Measurements from ENCODE around the gene PPP6R2.

Gene PPP6R2

DNA sequence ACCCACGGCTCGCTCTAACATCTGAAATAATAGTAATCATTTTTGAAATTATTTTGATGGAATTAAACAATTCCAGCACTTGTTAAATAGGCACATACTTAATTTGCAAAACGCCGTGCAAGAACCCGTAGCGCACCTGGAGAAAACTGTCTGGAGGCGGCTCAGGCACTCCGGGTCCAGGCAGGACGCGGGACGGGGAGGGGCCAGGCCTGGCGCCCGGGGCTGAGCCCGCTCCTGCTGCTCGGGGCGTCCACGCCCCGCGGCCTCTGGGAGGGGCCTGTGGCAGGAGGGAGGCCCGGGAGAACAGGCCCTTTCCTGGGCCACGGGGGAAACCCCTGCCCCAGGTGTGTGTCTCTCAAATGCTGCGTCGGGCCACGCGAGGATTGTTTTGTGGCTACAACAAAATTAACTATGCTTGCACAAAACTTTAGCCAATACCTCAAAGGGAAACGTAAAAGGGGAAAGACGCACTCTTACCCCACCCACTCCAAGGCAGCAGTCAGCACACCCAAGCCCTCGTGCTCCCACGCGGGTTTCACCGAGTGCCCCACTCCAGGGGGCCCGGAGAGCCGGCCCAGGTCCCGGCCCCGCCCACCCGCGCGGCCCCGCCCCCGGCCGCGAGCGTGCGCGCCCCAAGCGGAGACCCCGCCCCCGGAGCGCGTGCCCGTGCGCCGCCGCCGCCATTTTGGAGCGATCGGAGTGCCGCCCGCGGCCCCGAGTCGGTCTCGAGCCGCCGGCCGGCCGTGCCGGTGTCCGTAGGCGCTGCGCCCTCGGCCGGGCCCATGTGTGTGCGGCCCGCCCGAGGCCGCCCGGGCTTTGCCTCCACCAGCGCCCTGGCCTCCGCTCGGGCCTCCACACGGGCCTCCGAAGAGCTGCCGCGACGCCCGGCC, at the start of gene PPP6R2:
Gene PPP6R2 (plus strand): TSS at position 677 of the 890 bp plus-strand sequence. CDS start 50,582 bp downstream, outside the sequence.
- peak; percentile 66 for DNase-seq (ENCODE audit: low spot score)

DNA sequence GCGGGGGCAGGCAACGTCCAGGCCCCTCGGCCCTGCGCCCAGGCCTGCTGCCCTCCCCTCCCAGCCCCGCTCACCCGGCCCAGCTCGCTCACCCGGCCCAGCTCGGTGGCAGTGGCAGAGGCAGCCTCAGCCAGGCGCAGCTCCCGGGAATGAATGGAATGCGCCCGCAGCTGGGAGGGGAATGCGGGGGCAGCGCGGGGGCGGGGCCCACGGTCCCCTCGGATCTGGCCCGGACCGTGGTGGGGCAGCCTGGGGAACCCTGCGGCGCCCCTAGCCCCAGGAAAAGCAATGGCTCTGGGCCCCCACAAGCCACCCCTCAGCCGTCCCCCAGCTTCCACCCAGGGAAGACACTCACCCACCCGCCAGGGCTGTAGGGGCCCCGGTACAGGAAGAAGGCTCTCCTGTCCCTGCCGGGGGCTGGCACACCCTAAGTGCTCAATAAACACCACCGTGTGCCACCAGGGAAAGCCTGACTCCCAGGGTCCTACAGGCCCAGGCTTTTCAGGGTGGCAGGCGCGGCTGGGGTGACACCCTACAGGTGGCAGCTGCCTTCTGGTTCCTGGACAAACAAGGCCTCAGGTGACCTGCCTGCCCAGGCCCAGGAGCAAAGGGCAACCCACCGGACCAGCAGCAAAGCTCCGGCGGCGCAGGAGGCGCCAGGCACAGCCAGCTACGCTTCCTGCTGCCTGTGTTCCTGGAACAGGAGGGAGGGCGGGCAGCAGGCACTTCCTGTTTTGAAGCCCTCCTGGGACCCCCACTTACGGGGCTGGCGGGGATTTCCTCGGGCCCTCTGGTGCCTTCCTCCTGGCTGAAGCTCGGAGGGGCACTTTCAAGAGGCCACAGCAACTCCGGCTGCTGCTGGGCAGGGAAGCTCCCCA, 49.4 kb upstream of the PPP6R2 start:
- DNase-seq (ENCODE audit: low spot score), result peak; percentile 74

DNA sequence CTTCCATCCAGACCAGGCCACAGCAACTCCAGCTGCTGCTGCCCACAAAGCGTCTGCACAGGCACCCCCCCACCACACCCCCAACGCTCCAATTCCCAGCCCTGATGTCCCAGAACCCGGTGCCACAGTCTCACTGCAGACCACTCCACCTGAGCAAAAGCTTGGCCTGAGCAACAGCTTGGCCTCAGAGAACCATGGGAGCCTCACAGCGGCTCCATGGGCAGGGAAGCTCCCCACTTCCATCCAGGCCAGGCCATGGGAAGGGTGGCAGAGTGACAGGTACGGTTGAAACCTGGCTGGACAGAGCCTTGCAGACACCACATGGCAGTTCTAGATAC, 48.8 kb upstream of the PPP6R2 start:
- DNase-seq (ENCODE audit: low spot score), result no peak

DNA sequence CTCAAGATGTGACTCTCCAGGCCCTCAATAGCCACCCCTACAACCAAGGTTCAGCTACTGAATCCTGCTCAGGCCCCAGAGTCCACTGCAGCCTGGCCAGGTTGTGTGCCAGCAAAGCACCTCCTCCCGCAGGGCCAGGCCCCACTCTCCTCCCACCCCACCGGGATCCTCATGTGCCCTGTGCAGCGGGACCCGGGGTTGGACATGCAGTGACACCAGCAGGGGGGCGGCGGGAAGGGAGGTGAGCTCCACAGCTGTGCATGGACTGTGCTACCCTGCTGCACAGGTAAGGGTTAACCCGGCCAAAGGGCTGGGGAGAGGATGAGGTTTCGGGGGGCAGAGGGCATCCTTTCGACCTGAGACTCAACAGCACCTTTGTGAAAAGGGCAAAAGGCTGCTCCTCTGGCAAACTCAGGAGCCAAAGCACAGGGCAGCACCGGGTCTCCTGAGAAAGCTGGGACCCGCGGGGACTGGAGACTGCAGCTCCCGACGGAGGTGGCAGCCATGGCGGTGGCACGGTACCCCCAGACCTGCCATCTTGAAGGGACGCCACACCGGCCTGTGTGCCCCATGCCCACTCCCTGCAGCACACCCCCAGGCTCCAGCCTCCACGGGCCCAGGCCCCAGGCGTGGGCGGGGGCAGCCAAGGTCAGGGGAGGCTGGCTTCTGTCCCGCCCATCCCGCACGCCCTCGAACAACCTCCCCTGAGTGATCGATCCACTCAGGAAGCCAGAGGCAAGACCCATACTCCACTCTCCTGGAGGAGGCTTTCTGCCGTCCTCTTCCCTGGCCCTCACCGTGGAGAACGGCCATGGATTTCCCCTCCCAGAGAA, 46.3 kb upstream of the PPP6R2 start:
- no peak for DNase-seq (ENCODE audit: low spot score)

DNA sequence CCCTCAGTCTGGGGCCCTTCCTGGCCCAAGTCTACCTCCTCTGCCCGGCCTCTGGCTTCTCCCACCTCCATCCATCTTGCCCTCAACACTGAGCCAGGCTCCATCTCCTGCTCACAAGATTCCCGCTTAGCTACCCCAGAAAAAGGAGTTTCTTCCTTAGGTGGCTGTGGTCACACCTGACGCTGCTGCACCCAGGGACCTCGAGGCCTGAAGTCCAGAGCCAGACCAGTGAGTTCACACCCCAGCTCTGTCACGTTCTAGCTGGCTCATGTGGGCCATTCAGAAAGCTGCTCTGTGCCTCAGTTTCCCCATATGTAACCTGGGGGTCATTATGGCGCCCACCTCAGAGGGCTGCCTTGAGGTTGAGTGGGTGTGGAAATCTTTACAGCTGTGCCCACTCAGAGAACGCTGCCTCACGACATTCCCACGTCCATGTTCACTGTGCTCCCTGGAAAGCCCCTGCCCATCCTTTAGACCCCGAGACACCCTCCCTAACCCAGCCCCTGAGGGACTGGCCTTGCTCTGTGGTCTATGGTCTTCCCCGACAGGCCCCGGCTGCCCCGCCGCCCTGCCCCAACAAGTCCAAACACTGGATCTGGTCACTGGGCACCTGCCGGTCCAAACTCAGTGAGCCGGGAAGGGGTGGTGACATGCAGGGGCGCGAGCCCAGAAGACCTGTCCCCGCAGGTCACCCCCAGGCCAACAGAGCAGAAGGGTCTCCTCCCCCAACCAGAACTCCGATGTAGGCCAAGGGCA, 45.4 kb upstream of the PPP6R2 start:
- DNase-seq (ENCODE audit: low spot score), result no peak

DNA sequence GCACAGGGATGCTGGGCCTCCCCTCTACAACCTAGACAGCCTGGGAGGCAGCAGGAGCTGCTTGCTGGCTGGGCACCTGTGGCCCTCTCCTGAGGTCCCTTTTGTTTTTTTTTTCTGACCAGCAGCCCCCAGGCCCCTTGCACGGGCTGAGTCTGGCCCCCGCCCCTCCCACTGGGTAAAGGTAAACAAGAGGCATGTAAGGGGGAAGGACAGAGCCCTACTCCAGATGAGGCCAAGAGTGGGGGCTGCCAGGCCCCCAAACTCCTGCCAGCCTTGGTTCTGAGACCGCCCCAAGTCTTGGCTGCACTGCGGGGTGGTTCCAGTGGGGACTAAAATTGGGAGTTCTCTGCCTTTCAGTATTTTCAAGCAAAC, 44.9 kb upstream of the PPP6R2 start:
- DNase-seq (ENCODE audit: low spot score), result no peak

GRCh38 chr22:50298937-50299784, 44.0 kb upstream of the PPP6R2 start:
- no peak for DNase-seq (ENCODE audit: low spot score)

GRCh38 chr22:50299785-50300619, 43.1 kb upstream of the PPP6R2 start:
- peak; percentile 99 for DNase-seq (ENCODE audit: low spot score)

DNA sequence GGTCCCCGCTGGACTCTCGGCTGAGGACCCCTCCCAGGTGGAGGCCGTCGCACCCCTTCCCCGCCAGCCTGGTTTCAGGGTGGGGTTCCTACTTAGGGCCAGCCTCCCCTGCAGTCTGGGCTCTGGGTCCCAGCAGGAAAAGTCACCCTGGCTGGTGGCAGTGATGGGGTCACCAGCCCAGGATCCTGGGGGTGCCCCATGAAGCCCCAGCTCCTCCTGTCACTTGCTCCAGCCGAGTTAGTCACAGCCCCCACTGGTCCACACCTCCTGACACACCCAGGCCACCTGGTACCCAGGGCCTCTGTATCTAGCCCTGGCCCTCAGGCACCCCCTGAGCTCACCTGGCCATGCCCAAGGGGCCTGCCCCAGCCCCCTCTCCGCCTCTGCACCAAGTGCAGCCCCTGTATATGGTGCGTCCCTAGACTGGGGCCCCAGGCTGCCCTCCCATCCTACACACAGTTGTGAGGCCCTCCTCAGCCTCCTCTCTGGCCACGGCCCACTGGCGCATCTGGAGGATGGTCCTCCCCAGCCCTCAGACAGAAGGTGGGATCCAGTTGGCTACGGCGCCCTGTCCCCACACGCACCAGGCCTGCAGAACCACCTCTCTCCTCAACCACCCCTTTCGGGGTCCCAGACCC, 42.4 kb upstream of the PPP6R2 start:
- no peak for DNase-seq (ENCODE audit: low spot score)

DNA sequence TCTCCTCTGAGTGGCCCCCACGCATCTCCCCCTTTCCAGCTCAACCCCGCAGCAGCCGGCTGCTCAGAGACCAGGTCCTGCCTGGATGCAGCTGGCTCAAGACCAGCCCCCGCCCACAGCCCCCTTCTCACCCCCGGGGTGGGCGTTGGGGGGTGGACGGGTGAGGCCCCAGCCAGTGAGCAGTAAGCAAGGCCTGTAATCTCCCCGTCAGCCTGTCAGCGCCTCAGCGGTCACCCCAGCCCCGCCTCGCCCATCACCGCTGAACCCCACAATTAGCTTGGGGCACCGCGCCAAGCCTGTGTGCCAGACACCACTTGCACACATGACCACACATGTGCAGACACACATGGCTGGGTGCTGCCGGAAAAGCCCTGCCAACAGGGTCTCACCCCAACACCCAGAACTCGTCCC, 41.5 kb upstream of the PPP6R2 start:
- no peak for DNase-seq (ENCODE audit: low spot score)

DNA sequence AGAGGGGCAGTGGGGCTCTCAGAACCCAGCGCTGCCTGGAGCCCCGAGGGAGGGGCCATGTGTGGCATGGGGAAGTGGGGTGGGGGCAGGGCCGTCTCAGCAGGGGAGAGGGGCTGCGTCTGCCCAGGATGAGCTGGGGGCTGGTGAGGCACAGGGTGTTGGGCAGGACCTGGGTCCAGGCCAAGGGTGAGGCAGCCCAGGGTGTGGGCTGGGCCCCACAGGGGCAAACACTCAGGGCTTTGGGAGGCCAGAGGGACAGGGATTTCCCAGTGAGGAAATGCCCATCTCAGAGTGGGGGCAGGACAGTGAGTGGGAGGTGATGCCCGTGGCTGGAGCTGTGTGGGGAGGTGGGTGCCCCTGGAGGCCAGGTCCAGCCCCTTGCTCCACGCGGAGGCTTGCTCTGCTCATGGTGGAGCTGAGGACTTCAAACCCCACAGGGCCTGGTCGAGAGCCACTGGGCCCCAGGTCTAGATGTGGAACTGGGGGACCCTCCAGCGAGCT, 41.0 kb upstream of the PPP6R2 start:
- no peak for DNase-seq (ENCODE audit: low spot score)

- no peak for DNase-seq (ENCODE audit: low spot score)
Observed at GRCh38 chr22:50302564-50302963, 40.6 kb upstream of the PPP6R2 start.

GRCh38 chr22:50303515-50303847, 39.6 kb upstream of the PPP6R2 start:
- no peak for DNase-seq (ENCODE audit: low spot score)

DNA sequence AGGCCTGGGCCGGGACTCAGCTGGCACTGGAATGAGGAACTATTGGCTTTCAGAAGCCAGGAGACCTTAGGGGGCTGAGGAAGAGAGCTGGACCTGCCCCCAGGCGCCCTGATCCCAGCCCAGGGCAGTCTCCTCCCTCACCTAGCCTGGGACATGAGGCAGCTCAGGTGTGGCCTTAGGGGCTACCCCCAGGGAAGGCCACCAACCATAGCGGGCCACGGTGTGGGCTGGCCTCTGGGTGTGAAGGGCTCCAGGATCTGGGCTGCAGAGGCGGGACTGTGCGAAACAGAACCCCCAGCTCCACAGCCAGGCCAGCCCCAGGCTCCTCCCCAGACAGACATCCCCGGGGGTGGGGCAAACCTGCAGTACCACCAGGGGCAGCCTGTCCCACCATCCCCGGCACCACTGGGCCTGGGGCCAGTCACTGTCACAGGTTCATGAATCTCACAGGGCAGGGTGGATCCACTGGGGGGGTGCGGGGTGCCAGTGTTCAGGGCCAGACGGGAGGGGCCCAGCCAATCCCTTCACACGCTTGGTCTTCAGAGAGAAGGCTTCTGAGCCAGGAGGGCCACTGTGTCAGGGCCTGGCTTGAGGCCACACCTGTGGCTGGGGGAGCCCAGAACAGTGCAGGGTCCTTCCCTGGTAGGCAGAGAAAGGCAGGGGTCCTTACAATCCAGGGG, 39.1 kb upstream of the PPP6R2 start:
- DNase-seq (ENCODE audit: low spot score), result no peak

DNA sequence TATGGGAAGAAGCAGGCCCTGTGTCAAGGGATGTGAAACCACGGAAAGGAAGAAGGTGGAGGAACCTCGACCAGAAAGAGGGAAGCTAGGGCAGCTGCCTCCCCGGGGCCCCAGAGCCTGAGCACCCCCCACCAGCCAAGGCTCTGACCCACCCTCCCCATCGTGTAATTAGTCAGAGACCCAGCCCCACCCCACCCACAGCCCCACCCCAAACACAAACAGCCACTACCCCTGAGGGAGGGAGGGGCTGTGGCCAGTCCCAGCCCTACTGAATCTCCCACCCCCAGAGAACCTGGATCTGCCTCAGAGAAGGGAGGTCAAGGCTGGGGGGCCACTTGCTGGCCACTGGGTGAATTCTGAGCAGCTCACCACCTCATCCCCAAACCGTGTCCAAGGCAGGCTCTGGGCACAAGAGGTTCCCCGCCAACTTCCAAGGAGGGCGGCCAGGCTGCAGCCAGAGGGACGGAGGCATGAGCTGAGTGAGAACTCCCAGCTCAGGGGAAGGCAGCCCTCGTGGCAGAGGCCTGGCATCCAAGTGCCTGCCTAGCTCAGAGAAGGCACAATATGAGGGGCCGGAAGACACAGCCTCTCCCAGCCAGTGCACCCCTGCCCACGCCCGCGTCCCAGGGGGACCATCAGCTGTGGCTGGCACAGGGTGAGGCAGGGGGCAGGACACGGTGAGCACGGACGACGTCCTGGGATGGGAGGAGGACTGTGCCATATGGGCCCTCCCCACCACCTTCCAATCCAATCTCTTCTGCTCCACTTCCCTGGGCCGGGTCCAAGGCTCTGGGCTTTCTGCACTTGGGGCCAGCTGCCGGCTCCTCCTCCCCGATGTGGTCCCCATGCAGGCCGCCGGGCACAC, 38.4 kb upstream of the PPP6R2 start:
- no peak for DNase-seq (ENCODE audit: low spot score)

GRCh38 chr22:50305393-50305922, 37.7 kb upstream of the PPP6R2 start:
- no peak for DNase-seq (ENCODE audit: low spot score)

DNA sequence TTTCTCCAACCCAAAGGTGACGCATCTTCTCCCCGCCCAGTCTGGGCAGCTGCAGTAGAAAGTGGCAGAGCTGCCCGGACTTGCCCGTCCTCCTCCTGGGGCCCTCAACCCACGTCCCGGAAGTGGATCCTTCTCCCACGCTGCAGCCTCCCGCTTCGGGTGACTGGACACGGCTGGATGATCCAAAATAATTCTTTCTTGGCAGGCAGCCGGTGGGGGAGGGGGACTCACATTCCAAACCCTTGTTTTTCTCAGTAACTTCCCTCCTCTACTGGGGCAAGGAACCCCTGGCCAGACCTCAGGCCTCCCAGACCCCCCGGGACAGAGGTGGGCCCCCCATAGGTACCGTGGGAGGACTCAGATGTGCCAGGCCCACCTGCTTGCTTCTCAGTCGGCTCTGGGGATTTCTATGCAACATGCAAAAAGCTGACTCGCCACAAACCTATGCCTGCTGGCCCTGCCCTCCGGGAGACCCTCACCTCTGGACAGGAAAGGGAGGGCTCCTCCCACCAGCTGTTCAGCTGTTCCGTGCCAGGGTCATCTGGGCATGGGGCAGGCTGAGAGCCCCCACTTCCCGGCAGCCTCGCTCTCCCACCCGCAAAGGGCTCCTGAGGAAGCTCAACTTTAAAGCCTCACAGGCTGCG, 37.1 kb upstream of the PPP6R2 start:
- DNase-seq (ENCODE audit: low spot score), result peak; percentile 73
